WTC11 (cell line): ENCODE measurements around the gene PTPN13.

Experiments
- ATF1 ChIP-seq: sonication (generic); formaldehyde crosslinking; IDR thresholded peaks from 2 replicates; pipeline ENCODE4 v1.8.1; 2023; ENCODE audit warnings: mild to moderate bottlenecking, moderate library complexity, missing genetic modification reagents
- GABPB1 ChIP-seq: sonication (generic); formaldehyde crosslinking; IDR thresholded peaks from 2 replicates; pipeline ENCODE4 v1.8.1; 2023; ENCODE audit warnings: mild to moderate bottlenecking, missing genetic modification reagents
- MYBL2 ChIP-seq: sonication (generic); formaldehyde crosslinking; IDR thresholded peaks from 2 replicates; pipeline ENCODE4 v1.8.1; 2023; ENCODE audit warnings: mild to moderate bottlenecking, moderate library complexity, missing genetic modification reagents
- NR1H2 ChIP-seq: sonication (generic); formaldehyde crosslinking; IDR thresholded peaks from 2 replicates; pipeline ENCODE4 v1.9.0; 2021; ENCODE audit warnings: mild to moderate bottlenecking, moderate library complexity, missing genetic modification reagents
- RELA ChIP-seq: sonication (generic); formaldehyde crosslinking; IDR thresholded peaks from 2 replicates; pipeline ENCODE4 v1.8.1; 2022; ENCODE audit warnings: missing genetic modification reagents, mild to moderate bottlenecking, borderline replicate concordance
- SMAD3 ChIP-seq: sonication (generic); formaldehyde crosslinking; IDR thresholded peaks from 2 replicates; pipeline ENCODE4 v1.8.0; 2022; ENCODE audit warnings: missing genetic modification reagents, mild to moderate bottlenecking, borderline replicate concordance
- SP1 ChIP-seq: sonication (generic); formaldehyde crosslinking; conservative IDR thresholded peaks from 2 replicates; pipeline ENCODE4 v1.8.1; 2022; ENCODE audit warnings: missing genetic modification reagents
- ZNF138 ChIP-seq: sonication (generic); formaldehyde crosslinking; conservative IDR thresholded peaks from 2 replicates; pipeline ENCODE4 v1.8.1; 2022; ENCODE audit warnings: mild to moderate bottlenecking, moderate library complexity, missing genetic modification reagents
- TF ChIP-seq, protein P1 (sequence below): fragments of 200-600 bp; IDR thresholded peaks from 2 replicates; pipeline ENCODE4 v1.8.0; 2022; ENCODE audit warnings: antibody characterized with exemption

DNA sequence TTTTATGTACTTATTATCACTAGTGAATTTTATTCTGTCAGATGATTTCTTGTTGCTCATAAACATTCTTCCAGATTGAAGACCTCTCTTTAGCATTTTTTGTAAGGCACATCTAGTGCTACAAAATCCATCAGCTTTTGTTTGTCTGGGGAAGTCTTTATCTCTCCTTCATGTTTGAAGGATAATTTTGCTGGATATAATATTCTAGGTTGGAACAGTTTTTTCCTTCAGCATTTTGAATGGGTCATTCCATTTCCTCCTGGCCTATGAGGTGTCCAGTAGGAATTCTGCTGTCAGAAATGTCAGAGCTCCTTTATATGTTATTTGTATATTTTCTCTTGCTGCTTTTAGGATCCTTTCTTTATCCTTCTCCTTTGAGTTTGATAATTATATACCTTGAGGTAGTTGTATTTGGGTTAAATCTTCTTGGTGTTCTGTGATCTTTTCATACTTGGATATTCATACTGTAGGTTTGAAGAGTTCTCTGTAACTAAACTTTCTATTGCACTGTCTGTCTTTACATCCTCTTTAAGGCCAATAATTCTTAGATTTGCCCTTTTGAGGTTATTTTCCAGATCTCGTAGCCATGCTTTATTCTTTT, 58.3 kb downstream of the PTPN13 start:
- no peak for TF ChIP-seq RELA (CRISPR knock-in tag)
- no peak for TF ChIP-seq GABPB1 (CRISPR knock-in tag)
- TF ChIP-seq, protein P1, sequence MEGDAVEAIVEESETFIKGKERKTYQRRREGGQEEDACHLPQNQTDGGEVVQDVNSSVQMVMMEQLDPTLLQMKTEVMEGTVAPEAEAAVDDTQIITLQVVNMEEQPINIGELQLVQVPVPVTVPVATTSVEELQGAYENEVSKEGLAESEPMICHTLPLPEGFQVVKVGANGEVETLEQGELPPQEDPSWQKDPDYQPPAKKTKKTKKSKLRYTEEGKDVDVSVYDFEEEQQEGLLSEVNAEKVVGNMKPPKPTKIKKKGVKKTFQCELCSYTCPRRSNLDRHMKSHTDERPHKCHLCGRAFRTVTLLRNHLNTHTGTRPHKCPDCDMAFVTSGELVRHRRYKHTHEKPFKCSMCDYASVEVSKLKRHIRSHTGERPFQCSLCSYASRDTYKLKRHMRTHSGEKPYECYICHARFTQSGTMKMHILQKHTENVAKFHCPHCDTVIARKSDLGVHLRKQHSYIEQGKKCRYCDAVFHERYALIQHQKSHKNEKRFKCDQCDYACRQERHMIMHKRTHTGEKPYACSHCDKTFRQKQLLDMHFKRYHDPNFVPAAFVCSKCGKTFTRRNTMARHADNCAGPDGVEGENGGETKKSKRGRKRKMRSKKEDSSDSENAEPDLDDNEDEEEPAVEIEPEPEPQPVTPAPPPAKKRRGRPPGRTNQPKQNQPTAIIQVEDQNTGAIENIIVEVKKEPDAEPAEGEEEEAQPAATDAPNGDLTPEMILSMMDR: no peak
- TF ChIP-seq ATF1 (CRISPR knock-in tag): no peak
- no peak for TF ChIP-seq ZNF138 (CRISPR knock-in tag)
- no peak for TF ChIP-seq NR1H2 (CRISPR knock-in tag)
- no peak for TF ChIP-seq MYBL2 (CRISPR knock-in tag)
- no peak for TF ChIP-seq SP1 (CRISPR knock-in tag)
- no peak for TF ChIP-seq SMAD3 (CRISPR knock-in tag)
